GM12878 (cell line): ENCODE data around the gene TMEM114.

Source experiments
- CREB1 ChIP-seq: IDR thresholded peaks from 2 replicates; pipeline ENCODE4 v1.6.1; 2012; ENCODE audit warnings: low read depth, mild to moderate bottlenecking, inconsistent platforms
- EZH2 ChIP-seq: IDR thresholded peaks from 2 replicates; pipeline ENCODE4 v1.6.1; 2012; ENCODE audit warnings: low read depth, mild to moderate bottlenecking, control low read depth, inconsistent platforms, low read length, borderline replicate concordance; ENCODE audit not compliant: control insufficient read depth
- JUNB ChIP-seq: IDR thresholded peaks from 2 replicates; pipeline ENCODE4 v1.6.1; 2016; ENCODE audit warnings: antibody characterized with exemption, mild to moderate bottlenecking
- MYC ChIP-seq: IDR thresholded peaks from 2 replicates; pipeline ENCODE4 v1.6.1; 2011; ENCODE audit warnings: mild to moderate bottlenecking, low read length, moderate library complexity, inconsistent platforms; ENCODE audit not compliant: insufficient read depth, insufficient replicate concordance, insufficient read length, severe bottlenecking
- POLR2AphosphoS5 ChIP-seq: IDR thresholded peaks from 2 replicates; pipeline ENCODE4 v1.6.1; 2011; ENCODE audit warnings: mild to moderate bottlenecking, low read length, inconsistent platforms
- RAD21 ChIP-seq: IDR thresholded peaks from 2 replicates; pipeline ENCODE4 v1.6.1; 2011; ENCODE audit warnings: mild to moderate bottlenecking, low read depth, low read length, moderate library complexity; ENCODE audit not compliant: insufficient read depth
- RBBP5 ChIP-seq: fragments of 200-600 bp; sonication (generic); conservative IDR thresholded peaks from 2 replicates; pipeline ENCODE4 v1.6.1; 2016
- SREBF1 ChIP-seq: IDR thresholded peaks from 2 replicates; pipeline ENCODE4 v1.6.1; 2012; ENCODE audit warnings: mild to moderate bottlenecking, low read length
- TF ChIP-seq, protein P1 (sequence below), 3 experiments: IDR thresholded peaks in 2 of 3; conservative IDR thresholded peaks in 1 of 3; 2 replicates each; pipeline ENCODE4 v1.5.1; 2011; ENCODE audit warnings: low read depth in 3 of 3, low read length in 3 of 3, mild to moderate bottlenecking in 3 of 3, control low read depth in 2 of 3, moderate library complexity in 2 of 3, inconsistent platforms in 1 of 3, mixed read lengths in 1 of 3; ENCODE audit not compliant: control insufficient read depth in 2 of 3, insufficient read depth in 1 of 3; ENCODE audit errors: extremely low read depth in 1 of 3
- TF ChIP-seq, protein P2 (sequence below): IDR thresholded peaks from 2 replicates; pipeline ENCODE4 v1.6.1; 2012; ENCODE audit warnings: improper control_type of control experiment, low read depth, low read length; ENCODE audit not compliant: insufficient replicate concordance
- TF ChIP-seq, protein P3 (sequence below): IDR thresholded peaks from 2 replicates; pipeline ENCODE4 v1.6.1; 2012; ENCODE audit warnings: mild to moderate bottlenecking, low read depth, low read length

DNA sequence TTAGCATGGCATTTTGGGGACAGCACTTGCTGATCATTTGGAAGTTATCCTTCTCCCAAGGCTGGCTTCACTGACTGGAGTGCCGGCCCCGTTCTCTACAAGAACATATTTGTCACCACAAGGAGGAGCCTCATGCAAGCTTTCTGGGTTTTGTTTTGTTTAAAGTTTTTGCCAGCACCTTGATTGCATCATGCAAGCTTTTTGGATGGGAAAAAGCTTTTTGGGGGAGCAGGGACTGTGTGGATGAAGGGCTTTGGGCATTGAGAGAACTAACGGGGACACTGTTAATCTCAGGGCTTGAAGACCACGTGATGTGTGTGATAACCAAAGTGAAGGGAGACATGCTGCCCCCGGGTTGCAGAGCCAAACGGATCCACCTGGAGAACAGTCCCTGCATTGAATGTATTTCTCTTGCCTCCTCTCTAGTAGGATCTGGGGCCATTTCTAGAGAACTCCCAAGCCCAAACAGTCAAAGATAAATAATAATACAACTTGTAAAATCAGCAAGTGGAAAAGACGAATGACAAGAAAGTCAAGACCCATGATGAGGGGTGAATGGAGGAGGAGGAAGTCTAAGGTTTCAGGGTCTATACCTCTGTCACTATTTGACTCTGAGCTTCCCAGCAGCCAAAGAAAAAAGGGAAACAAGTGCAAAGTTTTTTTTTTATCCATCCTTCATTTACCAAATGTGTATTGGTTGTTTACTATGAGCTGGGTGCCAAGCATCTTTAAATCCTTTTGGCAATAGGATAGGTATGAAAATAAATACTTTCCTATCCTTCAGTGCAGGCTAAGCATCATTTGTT, 17.2 kb downstream of the TMEM114 start:
- TF ChIP-seq, protein P1, sequence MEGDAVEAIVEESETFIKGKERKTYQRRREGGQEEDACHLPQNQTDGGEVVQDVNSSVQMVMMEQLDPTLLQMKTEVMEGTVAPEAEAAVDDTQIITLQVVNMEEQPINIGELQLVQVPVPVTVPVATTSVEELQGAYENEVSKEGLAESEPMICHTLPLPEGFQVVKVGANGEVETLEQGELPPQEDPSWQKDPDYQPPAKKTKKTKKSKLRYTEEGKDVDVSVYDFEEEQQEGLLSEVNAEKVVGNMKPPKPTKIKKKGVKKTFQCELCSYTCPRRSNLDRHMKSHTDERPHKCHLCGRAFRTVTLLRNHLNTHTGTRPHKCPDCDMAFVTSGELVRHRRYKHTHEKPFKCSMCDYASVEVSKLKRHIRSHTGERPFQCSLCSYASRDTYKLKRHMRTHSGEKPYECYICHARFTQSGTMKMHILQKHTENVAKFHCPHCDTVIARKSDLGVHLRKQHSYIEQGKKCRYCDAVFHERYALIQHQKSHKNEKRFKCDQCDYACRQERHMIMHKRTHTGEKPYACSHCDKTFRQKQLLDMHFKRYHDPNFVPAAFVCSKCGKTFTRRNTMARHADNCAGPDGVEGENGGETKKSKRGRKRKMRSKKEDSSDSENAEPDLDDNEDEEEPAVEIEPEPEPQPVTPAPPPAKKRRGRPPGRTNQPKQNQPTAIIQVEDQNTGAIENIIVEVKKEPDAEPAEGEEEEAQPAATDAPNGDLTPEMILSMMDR (IDR thresholded peaks at IDR 0.05 in 2 of 3, conservative IDR thresholded peaks at IDR 0.05 in 1 of 3; ENCODE audit: control insufficient read depth in 2 of 3, extremely low read depth in 1 of 3, insufficient read depth in 1 of 3, low read depth in 3 of 3, low read length in 3 of 3): peak; percentile 39 to 64 (median 54); a peak in 5 of 6 replicates
- TF ChIP-seq CREB1 (no peak), JUNB (no peak), SREBF1 (no peak), MYC (no peak), RAD21 (peak; percentile 86), EZH2 (no peak), RBBP5 (no peak), POLR2AphosphoS5 (no peak)
- TF ChIP-seq, protein P2, sequence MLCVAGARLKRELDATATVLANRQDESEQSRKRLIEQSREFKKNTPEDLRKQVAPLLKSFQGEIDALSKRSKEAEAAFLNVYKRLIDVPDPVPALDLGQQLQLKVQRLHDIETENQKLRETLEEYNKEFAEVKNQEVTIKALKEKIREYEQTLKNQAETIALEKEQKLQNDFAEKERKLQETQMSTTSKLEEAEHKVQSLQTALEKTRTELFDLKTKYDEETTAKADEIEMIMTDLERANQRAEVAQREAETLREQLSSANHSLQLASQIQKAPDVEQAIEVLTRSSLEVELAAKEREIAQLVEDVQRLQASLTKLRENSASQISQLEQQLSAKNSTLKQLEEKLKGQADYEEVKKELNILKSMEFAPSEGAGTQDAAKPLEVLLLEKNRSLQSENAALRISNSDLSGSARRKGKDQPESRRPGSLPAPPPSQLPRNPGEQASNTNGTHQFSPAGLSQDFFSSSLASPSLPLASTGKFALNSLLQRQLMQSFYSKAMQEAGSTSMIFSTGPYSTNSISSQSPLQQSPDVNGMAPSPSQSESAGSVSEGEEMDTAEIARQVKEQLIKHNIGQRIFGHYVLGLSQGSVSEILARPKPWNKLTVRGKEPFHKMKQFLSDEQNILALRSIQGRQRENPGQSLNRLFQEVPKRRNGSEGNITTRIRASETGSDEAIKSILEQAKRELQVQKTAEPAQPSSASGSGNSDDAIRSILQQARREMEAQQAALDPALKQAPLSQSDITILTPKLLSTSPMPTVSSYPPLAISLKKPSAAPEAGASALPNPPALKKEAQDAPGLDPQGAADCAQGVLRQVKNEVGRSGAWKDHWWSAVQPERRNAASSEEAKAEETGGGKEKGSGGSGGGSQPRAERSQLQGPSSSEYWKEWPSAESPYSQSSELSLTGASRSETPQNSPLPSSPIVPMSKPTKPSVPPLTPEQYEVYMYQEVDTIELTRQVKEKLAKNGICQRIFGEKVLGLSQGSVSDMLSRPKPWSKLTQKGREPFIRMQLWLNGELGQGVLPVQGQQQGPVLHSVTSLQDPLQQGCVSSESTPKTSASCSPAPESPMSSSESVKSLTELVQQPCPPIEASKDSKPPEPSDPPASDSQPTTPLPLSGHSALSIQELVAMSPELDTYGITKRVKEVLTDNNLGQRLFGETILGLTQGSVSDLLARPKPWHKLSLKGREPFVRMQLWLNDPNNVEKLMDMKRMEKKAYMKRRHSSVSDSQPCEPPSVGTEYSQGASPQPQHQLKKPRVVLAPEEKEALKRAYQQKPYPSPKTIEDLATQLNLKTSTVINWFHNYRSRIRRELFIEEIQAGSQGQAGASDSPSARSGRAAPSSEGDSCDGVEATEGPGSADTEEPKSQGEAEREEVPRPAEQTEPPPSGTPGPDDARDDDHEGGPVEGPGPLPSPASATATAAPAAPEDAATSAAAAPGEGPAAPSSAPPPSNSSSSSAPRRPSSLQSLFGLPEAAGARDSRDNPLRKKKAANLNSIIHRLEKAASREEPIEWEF: no peak
- TF ChIP-seq, protein P3, sequence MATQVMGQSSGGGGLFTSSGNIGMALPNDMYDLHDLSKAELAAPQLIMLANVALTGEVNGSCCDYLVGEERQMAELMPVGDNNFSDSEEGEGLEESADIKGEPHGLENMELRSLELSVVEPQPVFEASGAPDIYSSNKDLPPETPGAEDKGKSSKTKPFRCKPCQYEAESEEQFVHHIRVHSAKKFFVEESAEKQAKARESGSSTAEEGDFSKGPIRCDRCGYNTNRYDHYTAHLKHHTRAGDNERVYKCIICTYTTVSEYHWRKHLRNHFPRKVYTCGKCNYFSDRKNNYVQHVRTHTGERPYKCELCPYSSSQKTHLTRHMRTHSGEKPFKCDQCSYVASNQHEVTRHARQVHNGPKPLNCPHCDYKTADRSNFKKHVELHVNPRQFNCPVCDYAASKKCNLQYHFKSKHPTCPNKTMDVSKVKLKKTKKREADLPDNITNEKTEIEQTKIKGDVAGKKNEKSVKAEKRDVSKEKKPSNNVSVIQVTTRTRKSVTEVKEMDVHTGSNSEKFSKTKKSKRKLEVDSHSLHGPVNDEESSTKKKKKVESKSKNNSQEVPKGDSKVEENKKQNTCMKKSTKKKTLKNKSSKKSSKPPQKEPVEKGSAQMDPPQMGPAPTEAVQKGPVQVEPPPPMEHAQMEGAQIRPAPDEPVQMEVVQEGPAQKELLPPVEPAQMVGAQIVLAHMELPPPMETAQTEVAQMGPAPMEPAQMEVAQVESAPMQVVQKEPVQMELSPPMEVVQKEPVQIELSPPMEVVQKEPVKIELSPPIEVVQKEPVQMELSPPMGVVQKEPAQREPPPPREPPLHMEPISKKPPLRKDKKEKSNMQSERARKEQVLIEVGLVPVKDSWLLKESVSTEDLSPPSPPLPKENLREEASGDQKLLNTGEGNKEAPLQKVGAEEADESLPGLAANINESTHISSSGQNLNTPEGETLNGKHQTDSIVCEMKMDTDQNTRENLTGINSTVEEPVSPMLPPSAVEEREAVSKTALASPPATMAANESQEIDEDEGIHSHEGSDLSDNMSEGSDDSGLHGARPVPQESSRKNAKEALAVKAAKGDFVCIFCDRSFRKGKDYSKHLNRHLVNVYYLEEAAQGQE: no peak
